ENCODE measurements around the gene TECR. TPM values are rescaled to one million over a fixed set of nuclear protein-coding genes. Genes with fewer than 3 reads are reported as not detected.

Gene TECR
- total RNA-seq, 1 experiment from 2014 or later, result 232 TPM

DNA sequence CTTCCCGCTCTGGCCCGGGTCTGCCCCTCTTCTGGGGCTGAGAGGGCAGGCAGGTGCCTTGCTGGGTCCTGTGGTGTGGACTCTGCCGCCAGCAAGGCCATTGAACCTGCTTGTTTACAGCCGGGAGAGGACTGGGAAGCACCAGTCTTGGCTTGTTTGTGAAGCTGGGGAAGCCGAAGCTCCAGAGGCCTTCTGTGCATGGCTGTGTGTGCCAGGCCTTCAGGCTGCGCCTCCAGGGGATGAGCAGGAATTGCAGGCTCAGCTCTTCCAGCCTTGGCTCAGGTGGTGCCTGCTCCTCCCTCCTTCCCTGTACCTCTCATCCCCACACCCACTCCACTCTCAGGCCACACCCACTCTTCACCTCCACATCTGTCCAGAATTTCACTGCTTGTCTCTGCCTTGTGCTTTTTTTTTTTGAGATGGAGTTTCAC is 25.0 kb downstream of the TECR start:
- Histone ChIP-seq H3K9ac (ENCODE audit: low read length) (peak overlapping the region; percentile 24; the same call in 1 of the 2 replicates), H3K4me2 (ENCODE audit: low read length) (peak overlapping the region; percentile 67), H3K9me2 (ENCODE audit: insufficient read depth) (no peaks in the 10 kb centered on the region), H3K27ac (ENCODE audit: low read depth, low read length) (peak overlapping the region; percentile 58), H3K4me1 (ENCODE audit: control insufficient read depth in 1 of 2, insufficient read depth in 2 of 2, low read length in 2 of 2) (peaks cover 54 to 66% of the 10 kb centered on the region in 2 experiments), H3K79me2 (ENCODE audit: insufficient read depth, low read length) (peaks cover 91% of the 10 kb centered on the region), H3K36me3 (ENCODE audit: control insufficient read depth in 1 of 2, insufficient read depth in 2 of 2, low read length in 2 of 2) (no peaks in the 10 kb centered on the region), H4K20me1 (ENCODE audit: insufficient read depth) (peaks cover 3% of the 10 kb centered on the region; the same call in 1 of the 2 replicates), H3K4me3 (replicated peaks in 1 of 2; ENCODE audit: low read depth in 1 of 2, low read length in 2 of 2) (no peak overlapping the region), H3K9me3 (ENCODE audit: control insufficient read depth in 1 of 2, insufficient read depth in 1 of 2, low read depth in 1 of 2, low read length in 2 of 2) (no peaks in the 10 kb centered on the region), H3K27me3 (ENCODE audit: insufficient read depth, low read length) (no peaks in the 10 kb centered on the region), H2AFZ (ENCODE audit: low read depth, low read length, poor library complexity, severe bottlenecking) (no peak overlapping the region)
- BruUV-seq (replicated peaks), result no TSS peak
- TF ChIP-seq FOSL1 (IDR thresholded peaks at IDR 0.05; ENCODE audit: low read depth) (no peak), ZFX (IDR thresholded peaks at IDR 0.05) (no peak), ATF3 (IDR thresholded peaks at IDR 0.05) (no peak), RAD21 (IDR thresholded peaks at IDR 0.05; ENCODE audit: low read depth) (no peak), JUND (IDR thresholded peaks at IDR 0.05) (no peak), EGR1 (IDR thresholded peaks at IDR 0.05; ENCODE audit: low read depth) (no peak), CTCF (IDR thresholded peaks at IDR 0.05 in 2 of 3, conservative IDR thresholded peaks at IDR 0.05 in 1 of 3; ENCODE audit: borderline replicate concordance in 1 of 3, insufficient read depth in 1 of 3, low read depth in 2 of 3, low read length in 2 of 3) (no peak), POLR2A (IDR thresholded peaks at IDR 0.05; ENCODE audit: borderline replicate concordance, extremely low read depth, insufficient read depth, insufficient read length) (no peak), SRF (IDR thresholded peaks at IDR 0.05; ENCODE audit: low read depth) (no peak), EZH2phosphoT487 (IDR thresholded peaks at IDR 0.05; ENCODE audit: borderline replicate concordance) (no peak), YY1 (IDR thresholded peaks at IDR 0.05; ENCODE audit: extremely low read depth, insufficient replicate concordance, low read depth, low read length) (no peak), SP1 (IDR thresholded peaks at IDR 0.05; ENCODE audit: low read depth) (no peak), MAX (IDR thresholded peaks at IDR 0.05) (no peak), TCF7L2 (IDR thresholded peaks at IDR 0.05; ENCODE audit: borderline replicate concordance, extremely low read depth, insufficient read depth, insufficient read length) (no peak), EZH2 (IDR thresholded peaks at IDR 0.05) (no peak), ELF1 (IDR thresholded peaks at IDR 0.05; ENCODE audit: borderline replicate concordance, low read depth) (no peak), CEBPB (IDR thresholded peaks at IDR 0.05; ENCODE audit: low read depth) (no peak)
- TF ChIP-seq, protein P1, sequence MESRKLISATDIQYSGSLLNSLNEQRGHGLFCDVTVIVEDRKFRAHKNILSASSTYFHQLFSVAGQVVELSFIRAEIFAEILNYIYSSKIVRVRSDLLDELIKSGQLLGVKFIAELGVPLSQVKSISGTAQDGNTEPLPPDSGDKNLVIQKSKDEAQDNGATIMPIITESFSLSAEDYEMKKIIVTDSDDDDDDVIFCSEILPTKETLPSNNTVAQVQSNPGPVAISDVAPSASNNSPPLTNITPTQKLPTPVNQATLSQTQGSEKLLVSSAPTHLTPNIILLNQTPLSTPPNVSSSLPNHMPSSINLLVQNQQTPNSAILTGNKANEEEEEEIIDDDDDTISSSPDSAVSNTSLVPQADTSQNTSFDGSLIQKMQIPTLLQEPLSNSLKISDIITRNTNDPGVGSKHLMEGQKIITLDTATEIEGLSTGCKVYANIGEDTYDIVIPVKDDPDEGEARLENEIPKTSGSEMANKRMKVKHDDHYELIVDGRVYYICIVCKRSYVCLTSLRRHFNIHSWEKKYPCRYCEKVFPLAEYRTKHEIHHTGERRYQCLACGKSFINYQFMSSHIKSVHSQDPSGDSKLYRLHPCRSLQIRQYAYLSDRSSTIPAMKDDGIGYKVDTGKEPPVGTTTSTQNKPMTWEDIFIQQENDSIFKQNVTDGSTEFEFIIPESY (IDR thresholded peaks at IDR 0.05; ENCODE audit: extremely low read depth, insufficient replicate concordance, low read length), result no peak
- TF ChIP-seq, protein P2, sequence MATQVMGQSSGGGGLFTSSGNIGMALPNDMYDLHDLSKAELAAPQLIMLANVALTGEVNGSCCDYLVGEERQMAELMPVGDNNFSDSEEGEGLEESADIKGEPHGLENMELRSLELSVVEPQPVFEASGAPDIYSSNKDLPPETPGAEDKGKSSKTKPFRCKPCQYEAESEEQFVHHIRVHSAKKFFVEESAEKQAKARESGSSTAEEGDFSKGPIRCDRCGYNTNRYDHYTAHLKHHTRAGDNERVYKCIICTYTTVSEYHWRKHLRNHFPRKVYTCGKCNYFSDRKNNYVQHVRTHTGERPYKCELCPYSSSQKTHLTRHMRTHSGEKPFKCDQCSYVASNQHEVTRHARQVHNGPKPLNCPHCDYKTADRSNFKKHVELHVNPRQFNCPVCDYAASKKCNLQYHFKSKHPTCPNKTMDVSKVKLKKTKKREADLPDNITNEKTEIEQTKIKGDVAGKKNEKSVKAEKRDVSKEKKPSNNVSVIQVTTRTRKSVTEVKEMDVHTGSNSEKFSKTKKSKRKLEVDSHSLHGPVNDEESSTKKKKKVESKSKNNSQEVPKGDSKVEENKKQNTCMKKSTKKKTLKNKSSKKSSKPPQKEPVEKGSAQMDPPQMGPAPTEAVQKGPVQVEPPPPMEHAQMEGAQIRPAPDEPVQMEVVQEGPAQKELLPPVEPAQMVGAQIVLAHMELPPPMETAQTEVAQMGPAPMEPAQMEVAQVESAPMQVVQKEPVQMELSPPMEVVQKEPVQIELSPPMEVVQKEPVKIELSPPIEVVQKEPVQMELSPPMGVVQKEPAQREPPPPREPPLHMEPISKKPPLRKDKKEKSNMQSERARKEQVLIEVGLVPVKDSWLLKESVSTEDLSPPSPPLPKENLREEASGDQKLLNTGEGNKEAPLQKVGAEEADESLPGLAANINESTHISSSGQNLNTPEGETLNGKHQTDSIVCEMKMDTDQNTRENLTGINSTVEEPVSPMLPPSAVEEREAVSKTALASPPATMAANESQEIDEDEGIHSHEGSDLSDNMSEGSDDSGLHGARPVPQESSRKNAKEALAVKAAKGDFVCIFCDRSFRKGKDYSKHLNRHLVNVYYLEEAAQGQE (IDR thresholded peaks at IDR 0.05; ENCODE audit: low read depth), result no peak
- ChIA-PET CTCF (interaction anchor here (0.6 to 1.0 kb wide), 3 partner anchors 17 to 132 kb away, joined by 3 to 4 read pairs (median 3); no protein-coding TSS in a partner anchor), RAD21 (ENCODE audit: low non-redundant PET in 1 of 2, low total read pairs in 2 of 2, uncharacterized antibody in 2 of 2, unreplicated experiment in 2 of 2) (no interaction called here), POLR2A (interaction anchor here (1.1 to 3.0 kb wide), 3 partner anchors 11 to 40 kb away, joined by 3 to 17 read pairs (median 4); partner anchors contain the start of gene DNAJB1)
- intact Hi-C loops (cut with micrococcal nuclease), result no loop called here
- DNase-seq (ENCODE audit: low read depth, low spot score), result no peak
- peak; percentile 60 for ATAC-seq
